Stimulated activated naive CD4-positive, alpha-beta T cell treated with Interleukin-2 at 50 U/mL for 16 hours (primary cell): Measurements from ENCODE around the gene TPM3.
"Not testable (repeated sequence)": the region's sequence is repeated elsewhere in the genome, so short reads cannot be mapped to it uniquely, and the experiment has no call there.

ENCODE experiments used
- DNase-seq: peaks from one replicate; lab custom pipeline; 2025; lab: John Stamatoyannopoulos, UW

Gene TPM3

DNA sequence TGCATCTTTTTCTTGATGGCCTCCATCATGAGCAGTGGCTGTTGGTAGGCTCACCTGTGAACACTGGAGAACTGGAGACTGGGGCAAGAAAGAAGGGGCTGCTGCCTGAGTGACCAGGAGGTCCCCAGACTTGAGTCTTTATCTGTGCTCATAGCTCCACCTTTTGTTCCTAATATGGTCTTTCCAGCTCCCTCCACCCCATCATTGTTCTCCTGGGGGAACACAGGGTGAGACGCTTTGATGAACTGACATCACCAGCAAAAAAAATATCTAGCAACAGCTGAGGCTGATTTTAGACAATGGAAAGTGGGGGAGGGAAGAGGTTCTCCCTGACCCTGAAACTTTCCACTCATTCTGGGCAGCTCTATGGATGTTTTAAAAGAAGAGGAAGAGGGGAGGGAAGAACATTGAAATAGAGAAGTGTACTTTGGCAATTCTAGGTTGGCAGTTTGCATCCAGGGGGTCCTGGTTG is at the start of gene TPM3:
Gene TPM3, minus strand, starts transcription at position 111 of the 472 bp plus-strand sequence. Its CDS starts 82 bp downstream, at position 29.
- no peak for DNase-seq

DNA sequence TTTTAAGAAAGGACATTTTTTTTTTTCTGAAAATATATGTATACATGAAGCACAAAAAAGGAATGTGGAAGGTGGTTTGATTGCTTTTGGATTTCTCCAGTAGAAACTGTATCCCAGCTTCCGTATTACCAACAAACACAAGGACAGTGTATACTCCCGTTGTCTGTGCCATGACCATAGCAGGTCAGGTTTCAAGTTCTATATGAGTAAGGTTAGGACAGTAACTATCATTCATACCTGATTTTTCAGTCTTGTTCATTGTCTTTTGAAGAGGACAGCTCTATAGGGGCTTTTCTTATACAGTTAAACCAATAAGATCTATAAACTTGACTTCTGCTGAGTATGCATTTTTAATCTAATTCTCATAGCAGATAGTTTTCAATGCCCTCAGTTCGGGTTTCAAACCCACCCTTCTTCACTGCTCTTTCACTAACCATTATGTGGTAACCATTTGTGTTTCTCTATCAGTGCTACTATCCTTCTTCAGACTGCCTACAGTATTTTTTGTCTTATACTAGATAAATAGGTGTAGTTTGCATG is 48.5 kb upstream of the TPM3 start:
- DNase-seq: no peak

DNA sequence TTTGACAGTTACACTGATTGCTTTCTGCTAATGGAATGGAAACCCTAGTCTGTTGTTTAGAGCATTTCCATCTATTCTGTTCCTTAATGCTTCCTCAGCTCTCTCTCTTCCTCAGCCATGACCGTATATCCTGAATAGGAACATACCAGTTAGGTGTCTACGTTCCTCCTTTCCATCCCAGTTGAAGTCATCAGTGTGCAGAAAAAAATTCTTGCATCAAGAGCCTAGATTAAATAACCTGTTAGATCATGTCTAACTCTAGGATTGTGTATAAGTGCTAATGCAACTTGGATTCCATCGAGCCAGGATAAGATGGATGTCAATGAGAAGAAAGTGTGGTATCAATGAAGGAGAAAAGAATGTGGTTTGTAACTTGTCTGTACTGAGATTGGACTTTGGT is 47.6 kb upstream of the TPM3 start:
- DNase-seq: no peak

DNA sequence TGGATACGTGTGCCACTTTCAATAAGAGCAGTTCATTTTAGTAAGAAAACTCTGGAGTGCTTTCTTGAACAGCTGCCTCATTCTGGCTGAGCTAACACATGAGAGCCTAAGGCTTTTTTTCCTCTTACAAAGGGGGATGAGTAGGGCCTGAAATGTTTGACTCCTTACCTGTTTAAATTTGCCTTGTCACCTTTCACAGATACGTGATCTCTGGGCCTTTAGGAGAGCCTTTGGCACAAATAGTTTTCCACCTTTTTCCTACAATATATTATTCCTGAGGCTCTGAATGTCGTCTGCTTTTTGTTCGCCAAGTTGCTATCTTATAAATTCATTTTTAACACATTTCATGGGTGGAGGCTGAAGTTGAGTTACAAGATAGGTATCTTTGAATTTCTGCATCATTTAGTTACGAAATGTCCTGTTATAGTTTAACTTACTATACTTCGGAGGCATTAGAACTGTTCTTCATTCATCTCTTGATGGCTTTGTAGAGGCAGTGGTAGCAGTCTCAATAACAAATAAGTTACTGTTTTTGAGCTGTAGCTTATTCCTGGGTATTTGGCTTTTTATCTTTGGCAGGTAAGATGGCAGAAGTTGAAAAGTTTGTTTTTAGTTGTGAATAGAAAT is 46.1 kb upstream of the TPM3 start:
- DNase-seq: no peak

DNA sequence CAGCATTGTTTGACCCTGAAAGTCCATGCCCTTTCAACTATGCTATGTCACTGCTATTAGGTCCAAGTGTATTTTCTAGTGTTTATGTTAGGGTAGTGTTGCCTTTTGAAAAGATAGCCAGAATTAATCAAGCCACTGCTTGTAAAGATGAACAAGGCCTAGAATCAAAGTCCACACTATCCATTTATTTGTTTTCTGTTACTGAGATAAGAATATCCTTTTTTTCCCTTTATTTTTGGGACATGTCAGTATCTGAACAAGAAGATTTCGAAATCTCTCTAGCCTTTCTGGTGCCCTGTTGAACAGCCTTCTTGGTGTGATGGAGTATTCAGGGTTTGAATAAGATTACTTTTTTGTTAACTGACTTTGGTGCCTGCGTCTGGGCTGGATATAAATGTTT is 45.5 kb upstream of the TPM3 start:
- DNase-seq: no peak

- DNase-seq: no peak
Observed at GRCh38 chr1:154236855-154237254, 45.0 kb upstream of the TPM3 start.

DNA sequence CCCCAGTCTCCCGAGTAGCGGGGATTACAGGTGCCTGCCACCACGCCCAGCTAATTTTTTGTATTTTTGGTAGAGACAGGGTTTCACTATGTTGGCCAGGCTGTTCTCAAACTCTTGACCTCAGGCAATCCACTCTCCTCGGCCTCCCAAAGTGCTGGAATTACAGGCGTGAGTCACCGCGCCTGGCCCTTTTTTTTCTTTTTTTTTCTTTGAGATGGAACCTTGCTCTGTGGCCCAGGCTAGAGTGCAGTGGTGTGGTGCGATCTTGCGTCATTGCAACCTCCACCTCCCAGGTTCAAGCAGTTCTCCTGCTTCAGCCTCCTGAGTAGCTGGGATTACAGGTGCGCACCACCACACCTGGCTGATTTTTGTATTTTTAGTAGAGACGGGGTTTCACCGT is 41.2 kb upstream of the TPM3 start:
- DNase-seq: not testable (repeated sequence)

GRCh38 chr1:154231112-154231511 is 39.2 kb upstream of the TPM3 start:
- not testable (repeated sequence) for DNase-seq

DNA sequence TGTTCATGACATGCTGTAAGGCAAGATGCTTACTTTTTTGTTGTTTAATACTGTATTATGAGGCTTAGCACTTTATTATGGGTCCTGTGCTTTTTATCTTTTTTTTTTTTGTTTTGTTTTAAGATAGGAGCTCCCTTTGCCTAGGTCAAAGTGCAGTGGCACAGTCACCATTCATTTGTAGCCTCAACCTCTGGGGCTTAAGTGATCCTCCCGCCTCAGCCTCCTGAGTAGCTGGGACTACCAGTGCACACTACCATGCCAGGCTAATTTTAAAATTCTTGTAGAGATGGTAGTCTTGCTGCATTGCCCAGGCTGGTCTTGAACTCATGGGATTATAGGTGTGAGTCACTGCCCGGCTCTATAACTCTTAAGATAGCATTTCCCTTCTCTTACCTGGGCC is 33.5 kb upstream of the TPM3 start:
- no peak for DNase-seq

GRCh38 chr1:154223621-154224020 is 31.7 kb upstream of the TPM3 start:
- DNase-seq: no peak

- DNase-seq: no peak
Observed at GRCh38 chr1:154222918-154223317, 31.0 kb upstream of the TPM3 start.

DNA sequence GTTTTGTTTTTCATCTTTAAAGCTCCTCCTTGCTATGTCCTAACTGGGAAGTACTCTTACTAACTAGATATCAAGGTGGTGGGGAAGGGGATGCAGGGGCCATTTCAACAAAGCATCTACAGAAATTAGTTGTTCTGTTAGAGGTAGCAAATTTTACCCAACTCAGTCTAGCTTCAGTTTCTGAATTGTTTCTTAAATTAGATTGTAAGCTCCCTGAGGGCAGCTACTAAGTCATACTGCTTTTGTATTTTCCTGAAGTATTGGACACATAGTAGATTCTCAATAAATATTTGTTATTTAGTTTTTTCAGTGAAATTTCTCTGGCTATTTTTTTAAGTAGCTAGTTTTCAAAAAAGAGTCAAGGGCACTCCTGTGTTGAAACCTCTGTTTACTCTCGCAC is 30.6 kb upstream of the TPM3 start:
- no peak for DNase-seq

DNA sequence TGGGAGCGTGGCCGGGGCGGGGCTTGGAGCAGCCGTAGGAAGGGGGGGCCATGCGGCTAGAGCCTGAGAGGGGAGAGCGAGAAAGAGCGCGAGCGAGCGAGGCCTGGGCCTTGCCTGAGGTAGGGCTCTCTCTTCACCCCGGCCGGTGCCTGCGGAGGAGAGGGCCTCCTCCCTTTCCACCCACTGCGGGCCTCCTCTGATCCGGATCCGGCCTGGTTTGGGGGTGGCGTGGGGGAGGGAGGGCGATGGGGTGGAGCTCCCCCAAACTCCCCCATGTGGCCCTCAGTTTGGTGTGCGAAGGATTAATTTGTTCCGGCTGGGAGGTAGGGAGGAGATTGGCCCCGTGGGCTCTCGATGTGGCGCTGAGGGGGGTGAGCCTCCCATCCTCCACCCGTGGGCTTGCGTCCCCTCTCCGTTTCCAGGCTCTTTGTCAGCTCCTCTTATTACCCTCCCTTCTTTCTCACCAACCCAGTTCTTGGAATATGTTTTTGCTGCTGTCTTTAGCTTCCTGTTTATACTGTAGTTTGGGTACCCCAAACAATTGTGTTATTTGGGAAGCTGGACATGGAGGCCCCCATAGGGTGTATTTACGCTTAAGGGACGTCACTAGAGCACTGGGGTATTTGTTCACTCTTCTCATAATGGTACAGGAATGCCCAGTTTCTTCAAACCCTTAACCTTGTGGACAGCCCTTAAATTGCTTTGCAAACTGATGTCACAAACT is 29.5 kb upstream of the TPM3 start:
- peak; percentile 73 for DNase-seq

DNA sequence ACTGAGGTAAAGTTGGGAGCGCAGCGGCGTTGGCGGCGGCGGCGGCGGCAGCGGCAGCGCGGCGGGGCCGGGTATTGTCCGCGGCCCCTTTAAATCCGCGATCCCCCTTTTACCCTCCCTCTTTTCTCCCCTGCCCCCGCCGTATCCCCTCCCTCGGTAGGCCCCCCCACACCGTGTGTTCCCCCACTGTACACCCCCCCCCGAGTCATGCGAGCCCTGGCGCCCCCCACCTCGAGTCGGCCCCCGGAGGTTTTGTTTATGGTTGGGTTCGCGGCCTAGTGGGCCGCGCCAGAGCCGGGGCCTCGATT is 29.0 kb upstream of the TPM3 start:
- DNase-seq: no peak

- DNase-seq: peak; percentile 98
Observed at GRCh38 chr1:154220071-154220969, 28.4 kb upstream of the TPM3 start, which contains the start of gene UBAP2L. Gene UBAP2L (plus strand): TSS chr1:154220955. CDS start chr1:154225124, 4,169 bp downstream.

DNA sequence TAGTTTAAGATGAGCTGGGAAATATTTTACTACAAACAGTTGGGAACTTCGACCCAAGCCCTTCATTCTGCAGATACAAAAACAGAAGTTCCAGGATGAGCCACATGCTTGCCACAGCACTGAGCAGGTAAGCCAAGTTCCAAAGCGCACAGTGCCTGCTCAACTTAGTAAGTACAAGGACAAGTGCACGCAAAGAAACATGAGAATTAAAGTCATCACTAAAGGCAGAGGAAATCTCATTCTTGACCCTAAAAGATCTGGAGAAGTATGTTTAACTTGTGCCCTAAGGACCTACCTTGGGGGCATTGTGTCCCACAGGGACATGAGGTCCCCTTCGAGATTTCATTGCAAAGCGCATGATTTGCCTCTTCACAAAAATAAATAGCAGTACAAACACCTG is 27.6 kb upstream of the TPM3 start:
- DNase-seq: no peak

DNA sequence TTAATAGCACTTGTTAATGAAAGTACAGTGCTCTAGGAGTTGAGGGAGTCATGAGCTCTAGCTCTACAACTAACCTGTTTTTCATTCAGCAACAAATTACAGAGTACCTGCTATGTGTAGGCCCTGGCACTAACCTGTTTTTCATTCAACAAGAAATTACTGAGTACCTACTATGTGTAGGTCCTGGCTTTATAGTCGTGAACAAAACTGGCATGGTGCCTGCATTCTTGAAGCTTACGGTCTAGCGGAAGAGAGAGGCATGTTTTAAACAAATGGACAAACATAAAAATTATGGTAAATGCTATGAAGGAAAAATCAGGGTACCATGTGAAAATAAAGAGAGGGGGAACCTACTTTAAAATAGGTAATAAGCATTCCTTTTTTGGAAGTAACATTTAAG is 26.6 kb upstream of the TPM3 start:
- no peak for DNase-seq

DNA sequence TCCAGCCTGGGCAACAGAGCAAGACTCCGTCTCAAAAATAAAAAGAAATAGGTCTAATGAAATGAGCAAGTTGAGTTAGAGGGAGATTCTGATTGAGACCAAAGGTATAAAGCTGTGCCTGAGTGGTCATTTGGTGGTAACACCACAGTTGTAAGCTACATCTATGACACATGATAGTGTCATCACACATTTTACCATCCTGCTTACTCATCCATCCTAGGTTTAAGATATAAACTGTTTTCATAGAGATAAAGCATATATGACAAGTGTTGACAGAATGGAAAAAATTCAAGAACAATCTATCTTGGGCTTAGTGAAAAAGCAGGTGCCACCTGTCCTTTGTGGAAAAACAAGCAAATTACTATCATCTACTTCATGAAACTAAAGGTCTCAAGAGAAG is 21.4 kb upstream of the TPM3 start:
- no peak for DNase-seq

GRCh38 chr1:154212083-154212482 is 20.2 kb upstream of the TPM3 start:
- no peak for DNase-seq

DNA sequence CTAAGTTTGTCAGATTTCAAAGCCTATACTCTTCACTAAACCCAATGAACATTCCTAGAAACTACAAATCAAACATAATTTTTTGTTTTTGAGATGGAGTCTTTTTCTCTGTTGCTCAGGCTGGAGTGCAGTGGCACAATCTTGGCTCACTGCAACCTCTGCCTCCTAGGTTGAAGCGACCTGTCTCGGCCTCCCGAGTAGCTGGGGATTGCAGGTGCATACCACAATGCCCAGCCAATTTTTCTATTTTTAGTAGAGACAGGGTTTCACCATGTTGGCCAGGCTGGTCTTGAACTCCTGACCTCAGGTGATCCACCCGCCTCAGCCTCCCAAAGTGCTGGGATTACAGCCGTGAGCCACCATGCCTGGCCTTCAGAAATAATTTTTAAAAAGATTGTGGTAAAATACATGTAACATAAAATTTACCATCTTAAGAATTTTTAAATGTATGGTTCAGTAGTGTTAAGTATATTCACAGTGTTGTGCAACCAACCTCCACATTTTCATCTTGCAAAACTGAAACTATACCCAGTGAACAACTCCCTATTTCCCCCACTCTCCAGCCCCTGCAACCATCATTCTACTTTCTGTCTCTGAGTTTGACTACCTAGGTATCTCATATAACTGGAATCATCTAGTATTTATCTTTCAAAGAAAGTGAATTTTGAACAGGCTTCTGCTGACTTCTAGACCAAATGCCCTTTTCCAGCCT is 16.9 kb upstream of the TPM3 start:
- DNase-seq: no peak

DNA sequence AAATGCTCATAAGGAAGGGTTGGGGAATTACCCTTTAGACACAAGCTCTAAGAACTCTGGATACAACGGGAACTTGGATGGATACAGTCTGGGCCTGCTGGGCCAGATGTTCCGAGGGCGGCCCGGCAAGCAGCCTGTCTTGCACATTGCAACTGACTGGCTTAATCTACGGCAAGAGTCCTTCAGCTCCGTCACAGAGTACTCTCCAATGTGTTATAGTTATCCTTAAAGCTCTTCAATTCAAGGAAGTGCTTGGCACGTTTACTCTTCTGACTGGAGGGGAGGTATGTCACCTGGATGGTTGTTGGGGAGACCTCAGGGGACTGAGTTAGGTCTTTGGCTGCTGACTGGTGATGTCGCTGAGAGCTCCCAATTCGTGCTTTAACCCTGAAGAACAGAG is 15.4 kb upstream of the TPM3 start:
- DNase-seq: no peak

DNA sequence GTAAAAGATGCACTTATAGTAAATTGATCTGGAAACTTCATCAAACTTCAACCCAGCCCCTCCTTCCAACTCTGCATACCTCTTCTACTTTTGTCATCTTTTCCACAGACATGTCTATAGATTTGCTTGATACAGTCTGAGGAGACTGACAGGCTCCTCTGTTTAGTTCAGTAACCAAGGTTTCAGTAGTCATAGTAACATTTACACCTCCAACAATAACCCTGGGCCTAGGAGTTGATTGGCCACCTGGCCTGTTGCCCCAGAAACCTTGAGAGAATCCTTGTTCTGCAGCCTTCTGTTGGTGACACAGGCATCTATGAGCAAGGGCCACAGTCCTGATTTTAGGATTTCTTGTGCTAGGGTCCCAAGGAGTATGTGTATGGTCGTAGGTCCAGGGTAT is 14.3 kb upstream of the TPM3 start, which contains the start of gene CFAP141:
Gene CFAP141, minus strand, starts transcription at position 138 of the 400 bp plus-strand sequence. Its CDS starts 26 bp downstream, at position 112.
- DNase-seq: no peak
